GM18951 (cell line): ENCODE results near the gene BRCA1.
A peak's percentile ranks its signal among the peaks of the same experiment; 100 is the strongest.

Source experiments
- POLR2A ChIP-seq: IDR thresholded peaks from 4 replicates; pipeline ENCODE4 v1.6.1; 2011; ENCODE audit warnings: mild to moderate bottlenecking; ENCODE audit not compliant: insufficient read length, insufficient read depth; ENCODE audit errors: extremely low read depth
- in situ Hi-C: fragments of 300-500 bp; cut with MboI; formaldehyde crosslinking; loops from one replicate; pipeline ENCODE4 v1.12.0; 2022; ENCODE audit warnings: low sequenced_read_pairs, mixed read lengths, inconsistent platforms; ENCODE audit not compliant: unreplicated experiment

BRCA1 gene

GRCh38 chr17:43031666-43032065, 93.5 kb downstream of the BRCA1 start:
- TF ChIP-seq POLR2A = no peak
- in situ Hi-C loops = loop anchor here (25.0 kb wide), 1 partner anchor 281 kb away; no protein-coding TSS in a partner anchor

- in situ Hi-C loops = loop anchor here (25.0 kb wide), 1 partner anchor 282 kb away; no protein-coding TSS in a partner anchor
Observed at GRCh38 chr17:43030137-43030767, 94.9 kb downstream of the BRCA1 start.

GRCh38 chr17:43028221-43028861, 96.8 kb downstream of the BRCA1 start:
- TF ChIP-seq POLR2A = no peak
- in situ Hi-C loops = loop anchor here (25.0 kb wide), 1 partner anchor 284 kb away; no protein-coding TSS in a partner anchor

More at GRCh38 chr17:43030137-43030767, 94.9 kb downstream of the BRCA1 start:
- no peak for TF ChIP-seq POLR2A

GRCh38 chr17:43027091-43028032, 97.8 kb downstream of the BRCA1 start:
- in situ Hi-C loops = loop anchor here (25.0 kb wide), 1 partner anchor 285 kb away; no protein-coding TSS in a partner anchor
- TF ChIP-seq POLR2A = no peak

GRCh38 chr17:43026595-43026994, 98.6 kb downstream of the BRCA1 start:
- in situ Hi-C loops = loop anchor here (25.0 kb wide), 1 partner anchor 286 kb away; no protein-coding TSS in a partner anchor

GRCh38 chr17:43025766-43026537, 99.2 kb downstream of the BRCA1 start:
- no peak for TF ChIP-seq POLR2A
- in situ Hi-C loops = loop anchor here (25.0 kb wide), 1 partner anchor 286 kb away; no protein-coding TSS in a partner anchor

More at GRCh38 chr17:43026595-43026994, 98.6 kb downstream of the BRCA1 start:
- no peak for TF ChIP-seq POLR2A

GRCh38 chr17:43025290-43025657, 99.9 kb downstream of the BRCA1 start:
- in situ Hi-C loops = loop anchor here (25.0 kb wide), 1 partner anchor 287 kb away; no protein-coding TSS in a partner anchor
- TF ChIP-seq POLR2A = no peak

- in situ Hi-C loops = loop anchor here (25.0 kb wide), 1 partner anchor 288 kb away; no protein-coding TSS in a partner anchor
Observed at GRCh38 chr17:43024407-43025289, 100.5 kb downstream of the BRCA1 start, which contains the start of gene RND2. TSS of gene RND2 (plus strand) at chr17:43025231. CDS start at chr17:43025348, 117 bp downstream.

GRCh38 chr17:43021741-43022512, 103.2 kb downstream of the BRCA1 start, which contains the start of gene VAT1:
TSS of gene VAT1 (minus strand) at chr17:43022385. CDS start at chr17:43022322, 63 bp downstream.
- in situ Hi-C loops = no loop called here
- TF ChIP-seq POLR2A = peak; percentile 23

More at GRCh38 chr17:43024407-43025289, 100.5 kb downstream of the BRCA1 start, which contains the start of gene RND2:
- no peak for TF ChIP-seq POLR2A

GRCh38 chr17:43020789-43021740, 104.1 kb downstream of the BRCA1 start:
- no peak for TF ChIP-seq POLR2A

More at GRCh38 chr17:43020789-43021740, 104.1 kb downstream of the BRCA1 start:
- in situ Hi-C loops = no loop called here
